Progenitor cell of endocrine pancreas (in vitro differentiated cells): ENCODE results near the gene ASAP2. TPM values are rescaled to one million over a fixed set of nuclear protein-coding genes. Genes with fewer than 3 reads are reported as not detected.

ENCODE experiments used
- DNase-seq: peaks from one replicate; pipeline ENCODE4 v3.0.0; 2021; ENCODE audit warnings: low spot score; ENCODE audit not compliant: unreplicated experiment
- H3K27ac Mint-ChIP-seq: 2 replicates; pipeline ENCODE4 v1.8.0; 2021; ENCODE audit warnings: mild to moderate bottlenecking, moderate library complexity, mixed read lengths
- H3K27me3 Mint-ChIP-seq: 2 replicates; pipeline ENCODE4 v1.8.0; 2021; ENCODE audit warnings: mixed read lengths
- H3K36me3 Mint-ChIP-seq: 2 replicates; pipeline ENCODE4 v1.8.0; 2022; ENCODE audit warnings: mixed read lengths; ENCODE audit not compliant: insufficient read depth
- H3K4me1 Mint-ChIP-seq: 2 replicates; pipeline ENCODE4 v1.8.0; 2021; ENCODE audit warnings: low read depth, mixed read lengths
- H3K4me3 Mint-ChIP-seq: 2 replicates; pipeline ENCODE4 v1.8.0; 2021; ENCODE audit warnings: low read depth, mild to moderate bottlenecking, moderate library complexity, mixed read lengths
- H3K9me3 Mint-ChIP-seq: 2 replicates; pipeline ENCODE4 v1.8.0; 2021; ENCODE audit warnings: low read depth, mixed read lengths
- CTCF ChIP-seq: fragments of 200-600 bp; sonication (generic); IDR thresholded peaks from one replicate; pipeline ENCODE4 v1.5.0; 2021; ENCODE audit warnings: antibody characterized with exemption, mild to moderate bottlenecking; ENCODE audit not compliant: unreplicated experiment
- total RNA-seq: library from RNA; stranded (reverse); gene quantifications from 2 replicates; pipeline ENCODE4 v1.2.1, GENCODE V29; 2021

Gene ASAP2
- total RNA-seq, 1 donor from 2014 or later, result 65.4 TPM

GRCh38 chr2:9250091-9250490 lies 43.5 kb downstream of the ASAP2 start:
- no peak for DNase-seq
- no peak overlapping the region for H3K27ac Mint-ChIP-seq
- peaks cover 3% of the 10 kb centered on the region for H3K36me3 Mint-ChIP-seq
- no peak for TF ChIP-seq CTCF
- no peaks in the 10 kb centered on the region for H3K27me3 Mint-ChIP-seq
- H3K9me3 Mint-ChIP-seq, result no peaks in the 10 kb centered on the region
- peaks cover 40% of the 10 kb centered on the region for H3K4me1 Mint-ChIP-seq
- H3K4me3 Mint-ChIP-seq, result no peak overlapping the region

- no peak overlapping the region for H3K4me3 Mint-ChIP-seq
- no peaks in the 10 kb centered on the region for H3K9me3 Mint-ChIP-seq
- peaks cover 40% of the 10 kb centered on the region for H3K4me1 Mint-ChIP-seq
- no peak for DNase-seq
- peak overlapping the region; percentile 11 for H3K27ac Mint-ChIP-seq
- no peak for TF ChIP-seq CTCF
- peaks cover 3% of the 10 kb centered on the region for H3K36me3 Mint-ChIP-seq
- no peaks in the 10 kb centered on the region for H3K27me3 Mint-ChIP-seq
These were observed 44.0 kb downstream of the ASAP2 start for GRCh38 chr2:9250498-9251153.

- no peaks in the 10 kb centered on the region for H3K27me3 Mint-ChIP-seq
- TF ChIP-seq CTCF, result no peak
- H3K36me3 Mint-ChIP-seq, result peaks cover 3% of the 10 kb centered on the region
- H3K4me3 Mint-ChIP-seq, result no peak overlapping the region
- no peak for DNase-seq
- H3K27ac Mint-ChIP-seq, result peak overlapping the region; percentile 11
- H3K9me3 Mint-ChIP-seq, result no peaks in the 10 kb centered on the region
- peaks cover 46% of the 10 kb centered on the region for H3K4me1 Mint-ChIP-seq
These were observed 44.8 kb downstream of the ASAP2 start for GRCh38 chr2:9251154-9252001.

GRCh38 chr2:9252002-9252357 lies 45.4 kb downstream of the ASAP2 start:
- Mint-ChIP-seq H3K4me1 (peaks cover 46% of the 10 kb centered on the region), H3K9me3 (no peaks in the 10 kb centered on the region), H3K27me3 (no peaks in the 10 kb centered on the region), H3K27ac (no peak overlapping the region), H3K36me3 (peaks cover 3% of the 10 kb centered on the region), H3K4me3 (no peak overlapping the region)
- TF ChIP-seq CTCF, result no peak
- no peak for DNase-seq

GRCh38 chr2:9255416-9255815 lies 48.8 kb downstream of the ASAP2 start:
- H3K27me3 Mint-ChIP-seq, result no peaks in the 10 kb centered on the region
- DNase-seq, result no peak
- H3K27ac Mint-ChIP-seq, result no peak overlapping the region
- H3K4me1 Mint-ChIP-seq, result peaks cover 45% of the 10 kb centered on the region
- no peak for TF ChIP-seq CTCF
- peaks cover 3% of the 10 kb centered on the region for H3K36me3 Mint-ChIP-seq
- H3K4me3 Mint-ChIP-seq, result no peak overlapping the region
- H3K9me3 Mint-ChIP-seq, result no peaks in the 10 kb centered on the region
